GM12801 (cell line): Measurements from ENCODE around the gene UQCR11.

Source experiments
- CTCF ChIP-seq: IDR thresholded peaks from one replicate; pipeline ENCODE4 v1.5.1; 2011; ENCODE audit warnings: control low read depth; ENCODE audit not compliant: insufficient read length; ENCODE audit errors: extremely low read depth

UQCR11 gene

GRCh38 chr19:1605236-1606137 is at the start of gene UQCR11:
UQCR11 (minus strand) TSS chr19:1605462; CDS start chr19:1605409, 53 bp downstream.
- TF ChIP-seq CTCF: no peak

GRCh38 chr19:1654178-1654792 is 49.0 kb upstream of the UQCR11 start:
- TF ChIP-seq CTCF: no peak

- TF ChIP-seq CTCF: no peak
Observed at GRCh38 chr19:1653300-1653628, 48.0 kb upstream of the UQCR11 start.

GRCh38 chr19:1652471-1653299 is 47.4 kb upstream of the UQCR11 start, which contains the start of gene TCF3:
TCF3 (minus strand) TSS chr19:1652615; CDS start chr19:1650248, 2,367 bp downstream.
- no peak for TF ChIP-seq CTCF

- no peak for TF ChIP-seq CTCF
Observed at GRCh38 chr19:1651568-1652291, 46.5 kb upstream of the UQCR11 start.

- TF ChIP-seq CTCF: no peak
Observed at GRCh38 chr19:1650650-1651567, 45.6 kb upstream of the UQCR11 start.
